Measurements from ENCODE around the gene SETD7. TPM values are rescaled to one million over a fixed set of nuclear protein-coding genes. Genes with fewer than 3 reads are reported as not detected.

SETD7 gene
- total and polyA plus RNA-seq, 2 donors (not counting 3 experiments of a cell fraction or from before 2014, with no cell fraction given) = 18.8 to 39.9 TPM

DNA sequence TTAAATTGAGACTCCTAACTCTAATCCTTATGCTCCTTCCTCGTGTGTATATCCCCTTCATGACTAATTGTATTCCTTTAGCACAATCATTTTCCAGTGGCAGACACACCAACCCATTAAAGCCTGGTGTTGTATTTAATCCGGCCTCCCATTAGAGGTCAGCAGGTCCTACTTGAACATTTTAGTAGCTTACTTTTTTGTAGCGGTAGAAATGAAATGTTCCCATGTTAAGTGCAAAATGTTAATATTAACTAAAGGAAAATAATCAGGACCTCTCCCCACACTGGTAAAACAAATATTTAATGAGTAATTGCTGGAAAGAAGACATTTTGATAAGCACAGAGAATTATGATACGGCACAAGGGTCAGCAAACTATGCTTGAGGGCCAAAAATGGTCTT, 98.7 kb downstream of the SETD7 start:
- Histone ChIP-seq H3K27ac (ENCODE audit: insufficient read depth, low read depth, low read length) (no peak overlapping the region), H3K9me1 (replicated peaks; ENCODE audit: control insufficient read depth, extremely low read depth, insufficient read depth, low read length) (no peaks in the 10 kb centered on the region), H3K4me3 (replicated peaks in 1 of 3; ENCODE audit: insufficient read depth in 1 of 3, low read depth in 1 of 3, low read length in 3 of 3) (peak overlapping the region in 1 of 3 experiments; percentile 99), H3K9me3 (replicated peaks; ENCODE audit: control insufficient read depth, insufficient read depth, low read length) (no peaks in the 10 kb centered on the region), H3K4me2 (ENCODE audit: insufficient read depth, low read length) (peak overlapping the region; percentile 97), H3K27me3 (ENCODE audit: control insufficient read depth in 2 of 2, insufficient read depth in 2 of 2, low read length in 2 of 2) (no peaks in the 10 kb centered on the region), H3K4me1 (ENCODE audit: control insufficient read depth, extremely low read depth, insufficient read depth, low read length) (peaks cover 41% of the 10 kb centered on the region), H3K36me3 (ENCODE audit: control insufficient read depth in 2 of 2, extremely low read depth in 1 of 2, insufficient read depth in 2 of 2, low read length in 2 of 2) (no peaks in the 10 kb centered on the region), H2AFZ (ENCODE audit: low read depth, low read length) (no peak overlapping the region), H3K79me2 (ENCODE audit: control insufficient read depth, insufficient read depth, low read length) (peaks cover 68% of the 10 kb centered on the region), H4K20me1 (replicated peaks; ENCODE audit: control insufficient read depth, extremely low read depth, insufficient read depth, low read length) (peaks cover 3% of the 10 kb centered on the region), H3K9ac (replicated peaks; ENCODE audit: extremely low read depth, insufficient read depth, low read length) (no peak overlapping the region)
- ChIA-PET POLR2A (interaction anchor here (0.5 kb wide), 1 partner anchor 8 kb away, joined by 5 read pairs; no protein-coding TSS in a partner anchor), CTCF (interaction anchor here (0.9 to 2.2 kb wide), 7 partner anchors 33 to 427 kb away, joined by 3 to 8 read pairs (median 3); no protein-coding TSS in a partner anchor)
- intact Hi-C loops (cut with micrococcal nuclease) = no loop called here
- FAIRE-seq = no peak
- TF ChIP-seq GATA2 (IDR thresholded peaks at IDR 0.05; ENCODE audit: insufficient read depth, insufficient read length, low read depth, low read length) (no peak), JUN (IDR thresholded peaks at IDR 0.05; ENCODE audit: borderline replicate concordance, insufficient read depth, insufficient read length, low read depth) (no peak), POLR2A (IDR thresholded peaks at IDR 0.05; ENCODE audit: low read depth, low read length) (no peak), MYC (IDR thresholded peaks at IDR 0.05; ENCODE audit: low read depth, low read length) (no peak), FOS (IDR thresholded peaks at IDR 0.05; ENCODE audit: borderline replicate concordance, insufficient read depth, low read length) (no peak), EZH2 (IDR thresholded peaks at IDR 0.05; ENCODE audit: borderline replicate concordance, low read depth, low read length, severe bottlenecking) (no peak), POLR2AphosphoS5 (IDR thresholded peaks at IDR 0.05; ENCODE audit: insufficient read depth, low read depth, low read length) (no peak)
- TF ChIP-seq, protein P1, sequence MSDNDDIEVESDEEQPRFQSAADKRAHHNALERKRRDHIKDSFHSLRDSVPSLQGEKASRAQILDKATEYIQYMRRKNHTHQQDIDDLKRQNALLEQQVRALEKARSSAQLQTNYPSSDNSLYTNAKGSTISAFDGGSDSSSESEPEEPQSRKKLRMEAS (IDR thresholded peaks at IDR 0.05; ENCODE audit: insufficient read depth, insufficient read length) = no peak
- TF ChIP-seq, protein P2, sequence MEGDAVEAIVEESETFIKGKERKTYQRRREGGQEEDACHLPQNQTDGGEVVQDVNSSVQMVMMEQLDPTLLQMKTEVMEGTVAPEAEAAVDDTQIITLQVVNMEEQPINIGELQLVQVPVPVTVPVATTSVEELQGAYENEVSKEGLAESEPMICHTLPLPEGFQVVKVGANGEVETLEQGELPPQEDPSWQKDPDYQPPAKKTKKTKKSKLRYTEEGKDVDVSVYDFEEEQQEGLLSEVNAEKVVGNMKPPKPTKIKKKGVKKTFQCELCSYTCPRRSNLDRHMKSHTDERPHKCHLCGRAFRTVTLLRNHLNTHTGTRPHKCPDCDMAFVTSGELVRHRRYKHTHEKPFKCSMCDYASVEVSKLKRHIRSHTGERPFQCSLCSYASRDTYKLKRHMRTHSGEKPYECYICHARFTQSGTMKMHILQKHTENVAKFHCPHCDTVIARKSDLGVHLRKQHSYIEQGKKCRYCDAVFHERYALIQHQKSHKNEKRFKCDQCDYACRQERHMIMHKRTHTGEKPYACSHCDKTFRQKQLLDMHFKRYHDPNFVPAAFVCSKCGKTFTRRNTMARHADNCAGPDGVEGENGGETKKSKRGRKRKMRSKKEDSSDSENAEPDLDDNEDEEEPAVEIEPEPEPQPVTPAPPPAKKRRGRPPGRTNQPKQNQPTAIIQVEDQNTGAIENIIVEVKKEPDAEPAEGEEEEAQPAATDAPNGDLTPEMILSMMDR (IDR thresholded peaks at IDR 0.05; ENCODE audit: extremely low read depth in 1 of 2, insufficient read depth in 1 of 2, low read depth in 1 of 2, low read length in 2 of 2) = no peak
- DNase-seq (ENCODE audit: low read depth, low spot score) = peak; percentile 62
- no TSS peak for BruUV-seq (replicated peaks)
- dilution Hi-C loops (cut with MboI; ENCODE audit: extremely low pct_ligation_motif_present, low sequenced_read_pairs) = no loop called here

Measured in endothelial cell of umbilical vein (primary cell).